Measurements from ENCODE around the gene RNGTT.

DNA sequence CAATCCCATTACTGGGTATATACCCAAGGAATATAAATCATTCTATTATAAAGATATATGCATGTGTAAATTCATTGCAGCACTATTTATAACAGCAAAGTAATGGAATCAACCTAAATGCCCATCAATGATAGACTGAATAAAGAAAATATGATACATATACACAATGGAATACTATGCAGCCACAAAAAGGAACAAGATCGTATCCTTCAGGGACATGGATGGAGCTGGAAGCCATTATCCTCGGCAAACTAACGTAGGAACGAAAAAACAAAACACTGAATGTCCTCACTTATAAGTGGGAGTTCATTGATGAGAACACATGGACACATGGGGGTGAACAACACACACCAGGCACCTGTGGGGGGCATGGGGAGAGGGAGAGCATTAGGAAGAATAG, 156.7 kb downstream of the RNGTT start:
- TF ChIP-seq ZZZ3 (IDR thresholded peaks at IDR 0.05; ENCODE audit: control insufficient read depth, insufficient read length, low read depth) = no peak
- no peak for TF ChIP-seq GATAD2B (conservative IDR thresholded peaks at IDR 0.05; ENCODE audit: low read depth)
- no peak for TF ChIP-seq FOS (IDR thresholded peaks at IDR 0.05; ENCODE audit: borderline replicate concordance, extremely low read depth, insufficient read length)
- TF ChIP-seq NFYA (IDR thresholded peaks at IDR 0.05; ENCODE audit: borderline replicate concordance, low read depth, low read length) = no peak
- TF ChIP-seq JUND (IDR thresholded peaks at IDR 0.05; ENCODE audit: low read depth, low read length) = no peak
- TF ChIP-seq YY1 (IDR thresholded peaks at IDR 0.05; ENCODE audit: low read depth, low read length) = no peak
- no peak for TF ChIP-seq CTCF (IDR thresholded peaks at IDR 0.05 in 2 of 3, conservative IDR thresholded peaks at IDR 0.05 in 1 of 3; ENCODE audit: control insufficient read depth in 2 of 3, extremely low read depth in 1 of 3, insufficient read depth in 1 of 3, low read depth in 3 of 3, low read length in 3 of 3)
- no peak for TF ChIP-seq POLR2AphosphoS5 (IDR thresholded peaks at IDR 0.05; ENCODE audit: low read length)
- no peak for TF ChIP-seq HDAC6 (IDR thresholded peaks at IDR 0.05; ENCODE audit: unreplicated experiment)
- TF ChIP-seq POLR2A (IDR thresholded peaks at IDR 0.05; ENCODE audit: low read depth, low read length) = no peak
- TF ChIP-seq TAF1 (IDR thresholded peaks at IDR 0.05; ENCODE audit: borderline replicate concordance, low read depth, low read length) = no peak
- TF ChIP-seq MTA3 (IDR thresholded peaks at IDR 0.05; ENCODE audit: borderline replicate concordance, low read length) = no peak
- TF ChIP-seq ZBTB11 (CRISPR knock-in tag; IDR thresholded peaks at IDR 0.05) = no peak
